Lower lobe of right lung (tissue), 2 donors: ENCODE measurements around the gene THUMPD1. TPM values are rescaled to one million over a fixed set of nuclear protein-coding genes. Genes with fewer than 3 reads are reported as not detected.
"Not testable (repeated sequence)": the region's sequence is repeated elsewhere in the genome, so short reads cannot be mapped to it uniquely, and the experiment has no call there.

Experiments used
- ATAC-seq, 2 donors: fragments of 200-7000 bp; cut with Tn5 transposase; one replicate each; pipeline ENCODE4 v1.9.1; 2020 to 2022; ENCODE audit warnings: mild to moderate bottlenecking in 2 of 2, moderate library complexity in 2 of 2
- DNase-seq: peaks from one replicate; pipeline ENCODE4 v3.0.0-alpha.2; 2020
- H3K27ac ChIP-seq: fragments of 200-600 bp; one replicate; pipeline ENCODE4 v1.8.0; 2022
- H3K27me3 ChIP-seq: fragments of 200-600 bp; one replicate; pipeline ENCODE4 v1.8.0; 2022; ENCODE audit warnings: low read depth
- H3K36me3 ChIP-seq: fragments of 200-600 bp; one replicate; pipeline ENCODE4 v1.8.0; 2022; ENCODE audit warnings: mild to moderate bottlenecking
- H3K4me1 ChIP-seq: fragments of 200-600 bp; one replicate; pipeline ENCODE4 v1.8.0; 2022
- H3K4me3 ChIP-seq: fragments of 200-600 bp; one replicate; pipeline ENCODE4 v1.8.0; 2022; ENCODE audit warnings: mild to moderate bottlenecking
- H3K9me3 ChIP-seq: fragments of 200-600 bp; one replicate; pipeline ENCODE4 v1.8.0; 2022
- CTCF ChIP-seq: fragments of 200-600 bp; IDR thresholded peaks from one replicate; pipeline ENCODE4 v1.8.0; 2022; ENCODE audit warnings: antibody characterized with exemption, mild to moderate bottlenecking
- intact Hi-C: fragments of 100-400 bp; cut with DNase I; formaldehyde crosslinking; loops from one replicate; pipeline ENCODE4 v1.11.0; 2022
- total RNA-seq: library from RNA; stranded (reverse); fragmentation: NEBNext Ultra II Directional; extraction: Animal tissue kit (Norgen Biotek cat#: 25700); gene quantifications from one replicate; pipeline ENCODE4 v1.2.1, GENCODE V29; 2021
- donor health status: DM: no; HTN: yes; CAD: no; lungs with severe emphysema.

The THUMPD1 gene
- total RNA-seq, 1 donor from 2014 or later: 41.3 TPM

GRCh38 chr16:20720251-20720650 is 21.4 kb downstream of the THUMPD1 start:
- Histone ChIP-seq H3K4me1 (no peaks in the 10 kb centered on the region), H3K27ac (no peak overlapping the region), H3K27me3 (no peaks in the 10 kb centered on the region), H3K36me3 (no peaks in the 10 kb centered on the region), H3K4me3 (no peak overlapping the region), H3K9me3 (no peaks in the 10 kb centered on the region)
- TF ChIP-seq CTCF: no peak
- no peak for DNase-seq
- intact Hi-C loops: no loop called here
- ATAC-seq: no peak

- DNase-seq, H3K27me3 ChIP-seq, H3K9me3 ChIP-seq, H3K4me3 ChIP-seq, H3K4me1 ChIP-seq, H3K27ac ChIP-seq, H3K36me3 ChIP-seq, ATAC-seq, intact Hi-C loops: not testable (repeated sequence)
Measured at GRCh38 chr16:20717718-20718117, 23.9 kb downstream of the THUMPD1 start.

- Histone ChIP-seq H3K27me3 (no peaks in the 10 kb centered on the region), H3K36me3 (no peaks in the 10 kb centered on the region), H3K9me3 (no peaks in the 10 kb centered on the region), H3K4me3 (no peak overlapping the region), H3K27ac (no peak overlapping the region), H3K4me1 (no peaks in the 10 kb centered on the region)
- intact Hi-C loops: no loop called here
- TF ChIP-seq CTCF: no peak
- no peak for DNase-seq
- no peak for ATAC-seq
Measured at GRCh38 chr16:20711277-20711911, 30.2 kb downstream of the THUMPD1 start.

- H3K9me3 ChIP-seq, H3K27ac ChIP-seq, intact Hi-C loops, H3K27me3 ChIP-seq, H3K4me3 ChIP-seq, DNase-seq, H3K4me1 ChIP-seq, H3K36me3 ChIP-seq: not testable (repeated sequence)
- ATAC-seq: peak in 1 of 2 donors; percentile 22
- TF ChIP-seq CTCF: peak; percentile 34
Measured at GRCh38 chr16:20708129-20708528, 33.5 kb downstream of the THUMPD1 start.

- no peak for TF ChIP-seq CTCF
- H3K4me3 ChIP-seq: no peak overlapping the region
- no peaks in the 10 kb centered on the region for H3K4me1 ChIP-seq
- H3K9me3 ChIP-seq: no peaks in the 10 kb centered on the region
- intact Hi-C loops: no loop called here
- H3K36me3 ChIP-seq: no peaks in the 10 kb centered on the region
- no peak for DNase-seq
- peak; percentile 57 to 84 for ATAC-seq
- H3K27ac ChIP-seq: no peak overlapping the region
- no peaks in the 10 kb centered on the region for H3K27me3 ChIP-seq
Measured at GRCh38 chr16:20707461-20707860, 34.2 kb downstream of the THUMPD1 start.

- H3K9me3 ChIP-seq, H3K27ac ChIP-seq, H3K27me3 ChIP-seq, DNase-seq, intact Hi-C loops, ATAC-seq, H3K4me3 ChIP-seq, H3K36me3 ChIP-seq, H3K4me1 ChIP-seq: not testable (repeated sequence)
Measured at GRCh38 chr16:20705972-20706371, 35.6 kb downstream of the THUMPD1 start.

- no peaks in the 10 kb centered on the region for H3K27me3 ChIP-seq
- no peak overlapping the region for H3K27ac ChIP-seq
- no peak overlapping the region for H3K4me3 ChIP-seq
- DNase-seq (no peak), ATAC-seq (peak in 1 of 2 donors; percentile 77)
- intact Hi-C loops: no loop called here
- no peaks in the 10 kb centered on the region for H3K36me3 ChIP-seq
- H3K9me3 ChIP-seq: no peaks in the 10 kb centered on the region
- no peaks in the 10 kb centered on the region for H3K4me1 ChIP-seq
- no peak for TF ChIP-seq CTCF
Measured at GRCh38 chr16:20704281-20704680, 37.3 kb downstream of the THUMPD1 start.

GRCh38 chr16:20701692-20702091 is 39.9 kb downstream of the THUMPD1 start:
- DNase-seq, intact Hi-C loops, H3K9me3 ChIP-seq, H3K36me3 ChIP-seq, ATAC-seq, H3K27ac ChIP-seq, H3K4me3 ChIP-seq, H3K27me3 ChIP-seq, H3K4me1 ChIP-seq: not testable (repeated sequence)
